HG02885 (cell line): ENCODE data around the gene PSG6.
"Not testable (repeated sequence)": the region's sequence is repeated elsewhere in the genome, so short reads cannot be mapped to it uniquely, and the experiment has no call there.

Source experiments
- ATAC-seq: cut with Tn5 transposase; IDR thresholded peaks from one replicate; pipeline ENCODE4 v1.9.1; 2021; ENCODE audit warnings: mild to moderate bottlenecking; ENCODE audit not compliant: unreplicated experiment, poor library complexity

Gene PSG6

GRCh38 chr19:42912941-42913340 lies 4.8 kb downstream of the PSG6 start:
- not testable (repeated sequence) for ATAC-seq

- not testable (repeated sequence) for ATAC-seq
These were observed 6.0 kb downstream of the PSG6 start for GRCh38 chr19:42911731-42912130.

- not testable (repeated sequence) for ATAC-seq
These were observed 11.5 kb downstream of the PSG6 start for GRCh38 chr19:42906162-42906561.

GRCh38 chr19:42900561-42900960 lies 17.1 kb downstream of the PSG6 start:
- ATAC-seq = not testable (repeated sequence)

GRCh38 chr19:42899674-42900073 lies 18.0 kb downstream of the PSG6 start:
- ATAC-seq = not testable (repeated sequence)

GRCh38 chr19:42899110-42899509 lies 18.6 kb downstream of the PSG6 start:
- ATAC-seq = not testable (repeated sequence)

- ATAC-seq = not testable (repeated sequence)
These were observed 19.0 kb downstream of the PSG6 start for GRCh38 chr19:42898656-42899055.

- not testable (repeated sequence) for ATAC-seq
These were observed 20.0 kb downstream of the PSG6 start for GRCh38 chr19:42897729-42898128.

GRCh38 chr19:42890446-42890845 lies 27.2 kb downstream of the PSG6 start:
- ATAC-seq = not testable (repeated sequence)

- ATAC-seq = not testable (repeated sequence)
These were observed 29.7 kb downstream of the PSG6 start for GRCh38 chr19:42887876-42888445.

GRCh38 chr19:42882730-42883129 lies 35.0 kb downstream of the PSG6 start:
- not testable (repeated sequence) for ATAC-seq

- not testable (repeated sequence) for ATAC-seq
These were observed 35.7 kb downstream of the PSG6 start for GRCh38 chr19:42882010-42882409.

- ATAC-seq = not testable (repeated sequence)
These were observed 36.4 kb downstream of the PSG6 start for GRCh38 chr19:42881279-42881678.

GRCh38 chr19:42880621-42881020 lies 37.1 kb downstream of the PSG6 start:
- ATAC-seq = not testable (repeated sequence)

GRCh38 chr19:42879613-42880012 lies 38.1 kb downstream of the PSG6 start, which contains the start of gene PSG1:
Gene PSG1, minus strand, starts transcription at chr19:42879713. Its CDS starts 132 bp downstream, at chr19:42879581.
- ATAC-seq = no peak

GRCh38 chr19:42876596-42876995 lies 41.1 kb downstream of the PSG6 start:
- not testable (repeated sequence) for ATAC-seq

GRCh38 chr19:42875881-42876280 lies 41.8 kb downstream of the PSG6 start:
- not testable (repeated sequence) for ATAC-seq

- ATAC-seq = not testable (repeated sequence)
These were observed 42.5 kb downstream of the PSG6 start for GRCh38 chr19:42874901-42875813.

- ATAC-seq = not testable (repeated sequence)
These were observed 43.6 kb downstream of the PSG6 start for GRCh38 chr19:42874136-42874535.

GRCh38 chr19:42872608-42873007 lies 45.1 kb downstream of the PSG6 start:
- no peak for ATAC-seq

GRCh38 chr19:42857544-42857867 lies 60.2 kb downstream of the PSG6 start:
- ATAC-seq = no peak
